Measurements from ENCODE around the gene RAB39B.

RAB39B gene

GRCh38 chrX:155221351-155221750, 42.9 kb downstream of the RAB39B start:
- TF ChIP-seq Cebpa-rat (IDR thresholded peaks at IDR 0.05) = no peak
- no peak overlapping the region for H3K9ac ChIP-seq
- H3K4me2 ChIP-seq = no peak overlapping the region
- no peak overlapping the region for H3K4me3 ChIP-seq
- peaks cover 25 to 58% (median 45%) of the 10 kb centered on the region in 11 experiments for H3K36me3 ChIP-seq
- H3K27ac ChIP-seq = no peak overlapping the region
- peaks cover 17 to 48% (median 35%) of the 10 kb centered on the region in 11 experiments; a peak in 21 of 22 replicates for H3K9me3 ChIP-seq (replicated peaks in 1 of 11)
- H4K20me1 ChIP-seq = peaks cover 0 to 30% (median 15%) of the 10 kb centered on the region in 11 experiments; a peak in 12 of 22 replicates
- H3K4me1 ChIP-seq = peaks cover 4 to 18% (median 12%) of the 10 kb centered on the region in 10 experiments; a peak in 11 of 20 replicates
- H3K27me3 ChIP-seq = peaks cover 4 to 46% (median 33%) of the 10 kb centered on the region in 11 experiments; a peak in 19 of 22 replicates

- H3K4me3 ChIP-seq = no peak overlapping the region
- TF ChIP-seq Cebpa-rat (IDR thresholded peaks at IDR 0.05) = no peak
- peaks cover 15 to 36% (median 32%) of the 10 kb centered on the region in 11 experiments; a peak in 21 of 22 replicates for H3K9me3 ChIP-seq (replicated peaks in 1 of 11)
- H3K4me2 ChIP-seq = peak overlapping the region in 4 of 11 experiments; percentile 4 to 86 (median 58); a peak in 5 of 22 replicates
- H3K36me3 ChIP-seq = peaks cover 25 to 40% (median 34%) of the 10 kb centered on the region in 11 experiments
- H3K27ac ChIP-seq = no peak overlapping the region
- H3K4me1 ChIP-seq = peaks cover 4 to 21% (median 14%) of the 10 kb centered on the region in 10 experiments; a peak in 14 of 20 replicates
- peaks cover 5 to 67% (median 48%) of the 10 kb centered on the region in 11 experiments; a peak in 20 of 22 replicates for H3K27me3 ChIP-seq
- no peak overlapping the region for H3K9ac ChIP-seq
- H4K20me1 ChIP-seq = peaks cover 0 to 21% (median 9%) of the 10 kb centered on the region in 11 experiments; a peak in 11 of 22 replicates
Observed at GRCh38 chrX:155218777-155219176, 45.5 kb downstream of the RAB39B start.

- TF ChIP-seq Cebpa-rat (IDR thresholded peaks at IDR 0.05) = no peak
- peaks cover 0 to 19% (median 16%) of the 10 kb centered on the region in 11 experiments; a peak in 19 of 22 replicates for H3K9me3 ChIP-seq (replicated peaks in 1 of 11)
- H3K9ac ChIP-seq = peak overlapping the region; percentile 88 to 92 (median 90)
- H3K27ac ChIP-seq = peak overlapping the region in 10 of 11 experiments; percentile 85 to 95 (median 89); a peak in 19 of 22 replicates
- H3K4me3 ChIP-seq = peak overlapping the region; percentile 58 to 81 (median 71)
- H3K4me1 ChIP-seq = peaks cover 4 to 22% (median 18%) of the 10 kb centered on the region in 10 experiments; a peak in 14 of 20 replicates
- H3K27me3 ChIP-seq = peaks cover 10 to 81% (median 63%) of the 10 kb centered on the region in 11 experiments; a peak in 21 of 22 replicates
- H3K36me3 ChIP-seq = peaks cover 15 to 25% (median 20%) of the 10 kb centered on the region in 11 experiments
- peak overlapping the region; percentile 55 to 86 (median 69) for H3K4me2 ChIP-seq
- peaks cover 0 to 21% (median 9%) of the 10 kb centered on the region in 11 experiments; a peak in 11 of 22 replicates for H4K20me1 ChIP-seq
Observed at GRCh38 chrX:155216940-155217440, 47.3 kb downstream of the RAB39B start.

GRCh38 chrX:155216179-155216939, 47.9 kb downstream of the RAB39B start, which contains the start of gene VBP1:
Gene VBP1, plus strand, starts transcription at chrX:155216460. Its CDS starts 23 bp downstream, at chrX:155216483.
- Histone ChIP-seq H3K9me3 (replicated peaks in 1 of 11) (peaks cover 0 to 13% (median 10%) of the 10 kb centered on the region in 11 experiments; a peak in 14 of 22 replicates), H3K36me3 (peaks cover 11 to 19% (median 14%) of the 10 kb centered on the region in 11 experiments), H3K27ac (peak within 1 kb of the TSS; percentile 80 to 95 (median 89)), H3K9ac (peak within 1 kb of the TSS; percentile 88 to 92 (median 90)), H3K4me2 (peak within 1 kb of the TSS; percentile 55 to 86 (median 69)), H3K4me1 (peaks cover 4 to 22% (median 18%) of the 10 kb centered on the region in 10 experiments; a peak in 14 of 20 replicates), H3K27me3 (peaks cover 10 to 84% (median 63%) of the 10 kb centered on the region in 11 experiments; a peak in 21 of 22 replicates), H3K4me3 (peak within 1 kb of the TSS; percentile 58 to 81 (median 71)), H4K20me1 (peaks cover 0 to 21% (median 9%) of the 10 kb centered on the region in 11 experiments; a peak in 11 of 22 replicates)
- no peak for TF ChIP-seq Cebpa-rat (IDR thresholded peaks at IDR 0.05)

- H3K4me2 ChIP-seq = peak overlapping the region; percentile 39 to 65 (median 53)
- H3K36me3 ChIP-seq = peaks cover 3 to 11% (median 7%) of the 10 kb centered on the region in 11 experiments; a peak in 21 of 22 replicates
- H3K9ac ChIP-seq = peak overlapping the region; percentile 88 to 92 (median 90); a peak in 21 of 22 replicates
- peak overlapping the region; percentile 80 to 95 (median 89); a peak in 21 of 22 replicates for H3K27ac ChIP-seq
- H3K4me1 ChIP-seq = peaks cover 4 to 22% (median 18%) of the 10 kb centered on the region in 10 experiments; a peak in 14 of 20 replicates
- H3K27me3 ChIP-seq = peaks cover 10 to 82% (median 64%) of the 10 kb centered on the region in 11 experiments; a peak in 21 of 22 replicates
- peak overlapping the region; percentile 58 to 81 (median 71) for H3K4me3 ChIP-seq
- peak in 5 of 11 experiments; percentile 15 to 70 (median 40); a peak in 2 of 22 replicates for TF ChIP-seq Cebpa-rat (IDR thresholded peaks at IDR 0.05)
- peaks cover 0 to 21% (median 9%) of the 10 kb centered on the region in 11 experiments; a peak in 11 of 22 replicates for H4K20me1 ChIP-seq
- H3K9me3 ChIP-seq (replicated peaks in 1 of 11) = peaks cover 0 to 5% (median 2%) of the 10 kb centered on the region in 11 experiments; a peak in 12 of 22 replicates
Observed at GRCh38 chrX:155215443-155216178, 48.7 kb downstream of the RAB39B start.

- Histone ChIP-seq H3K4me1 (peaks cover 2 to 22% (median 17%) of the 10 kb centered on the region in 10 experiments; a peak in 14 of 20 replicates), H3K4me3 (no peak overlapping the region), H4K20me1 (peaks cover 0 to 19% (median 9%) of the 10 kb centered on the region in 11 experiments; a peak in 11 of 22 replicates), H3K9me3 (replicated peaks in 1 of 11) (no peaks in the 10 kb centered on the region; a peak in 3 of 22 replicates), H3K36me3 (no peaks in the 10 kb centered on the region), H3K27me3 (peaks cover 10 to 96% (median 78%) of the 10 kb centered on the region in 11 experiments; a peak in 20 of 22 replicates), H3K4me2 (no peak overlapping the region), H3K27ac (no peak overlapping the region), H3K9ac (no peak overlapping the region)
- TF ChIP-seq Cebpa-rat (IDR thresholded peaks at IDR 0.05) = no peak
Observed at GRCh38 chrX:155213731-155214130, 50.6 kb downstream of the RAB39B start.

GRCh38 chrX:155211208-155211607, 53.1 kb downstream of the RAB39B start:
- peaks cover 5 to 96% (median 74%) of the 10 kb centered on the region in 11 experiments; a peak in 20 of 22 replicates for H3K27me3 ChIP-seq
- no peaks in the 10 kb centered on the region for H3K36me3 ChIP-seq
- peaks cover 0 to 11% (median 2%) of the 10 kb centered on the region in 10 experiments; a peak in 5 of 20 replicates for H3K4me1 ChIP-seq
- no peak for TF ChIP-seq Cebpa-rat (IDR thresholded peaks at IDR 0.05)
- no peak overlapping the region for H3K4me2 ChIP-seq
- H3K9ac ChIP-seq = no peak overlapping the region
- no peak overlapping the region for H3K4me3 ChIP-seq
- H3K9me3 ChIP-seq (replicated peaks in 1 of 11) = no peaks in the 10 kb centered on the region; a peak in 3 of 22 replicates
- no peaks in the 10 kb centered on the region for H4K20me1 ChIP-seq
- no peak overlapping the region for H3K27ac ChIP-seq
